ENCODE measurements around the gene DOCK1.

The DOCK1 gene

GRCh38 chr10:127148066-127148932, 243.1 kb downstream of the DOCK1 start:
- FAIRE-seq: peak; percentile 70
- no peak for DNase-seq (ENCODE audit: insufficient read length, low spot score)
- TF ChIP-seq POLR2A (IDR thresholded peaks at IDR 0.05; ENCODE audit: low read depth, low read length): no peak

GRCh38 chr10:127148933-127149220, 243.6 kb downstream of the DOCK1 start:
- no peak for TF ChIP-seq POLR2A (IDR thresholded peaks at IDR 0.05; ENCODE audit: low read depth, low read length)
- FAIRE-seq (peak; percentile 15), DNase-seq (ENCODE audit: insufficient read length, low spot score) (no peak)

DNA sequence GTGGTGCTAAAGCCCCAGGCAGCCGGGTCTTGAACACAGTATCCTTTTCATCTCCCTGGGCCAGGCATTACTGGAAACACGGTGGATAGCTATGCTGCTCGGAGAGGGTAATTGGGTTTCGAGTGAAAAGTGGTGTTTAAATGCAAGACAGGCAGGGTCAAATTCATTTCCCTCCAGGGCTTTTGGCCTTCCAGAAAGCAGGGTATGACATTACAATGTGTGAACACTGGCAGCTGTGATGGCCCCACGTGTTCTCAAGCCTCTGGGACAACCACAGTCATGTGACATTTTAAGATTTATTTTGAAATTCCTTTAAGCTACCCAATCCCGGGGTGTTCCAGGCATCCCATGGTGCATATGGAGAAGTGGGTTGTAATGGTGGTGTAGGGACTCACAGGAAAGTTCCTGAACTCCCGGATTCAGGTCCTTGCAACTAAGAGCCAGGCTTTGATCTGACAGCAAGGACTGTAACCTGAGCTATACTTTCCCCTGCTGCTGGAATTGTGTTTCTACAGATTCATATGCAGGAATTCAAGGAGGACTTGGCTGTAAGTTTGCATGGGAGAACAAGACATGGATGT, 244.4 kb downstream of the DOCK1 start:
- no peak for FAIRE-seq
- no peak for TF ChIP-seq POLR2A (IDR thresholded peaks at IDR 0.05; ENCODE audit: low read depth, low read length)
- no peak for DNase-seq (ENCODE audit: insufficient read length, low spot score)

DNA sequence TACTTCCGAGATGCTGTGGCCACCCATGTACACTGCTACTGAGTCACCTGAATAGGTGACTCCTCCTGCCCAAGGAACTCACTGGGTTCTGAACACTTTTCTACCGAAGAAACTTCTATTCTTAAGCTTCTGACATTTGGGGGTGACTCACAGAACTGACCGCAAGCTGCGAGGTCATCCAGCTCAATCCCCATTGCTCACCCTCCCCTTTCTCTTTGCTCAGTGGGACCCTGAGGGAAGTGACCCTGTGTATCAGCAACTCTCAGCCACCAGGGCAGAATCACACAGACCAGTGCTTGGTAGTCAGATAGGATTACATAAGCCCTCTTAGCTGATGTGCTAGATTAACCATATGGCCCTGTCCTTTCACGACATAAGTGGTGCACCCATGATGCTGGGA, 244.9 kb downstream of the DOCK1 start:
- FAIRE-seq (peak; percentile 82), DNase-seq (ENCODE audit: insufficient read length, low spot score) (peak; percentile 32)
- no peak for TF ChIP-seq POLR2A (IDR thresholded peaks at IDR 0.05; ENCODE audit: low read depth, low read length)

GRCh38 chr10:127151541-127151940, 246.3 kb downstream of the DOCK1 start:
- TF ChIP-seq POLR2A (IDR thresholded peaks at IDR 0.05; ENCODE audit: low read depth, low read length): no peak
- DNase-seq (ENCODE audit: insufficient read length, low spot score) (no peak), FAIRE-seq (no peak)

DNA sequence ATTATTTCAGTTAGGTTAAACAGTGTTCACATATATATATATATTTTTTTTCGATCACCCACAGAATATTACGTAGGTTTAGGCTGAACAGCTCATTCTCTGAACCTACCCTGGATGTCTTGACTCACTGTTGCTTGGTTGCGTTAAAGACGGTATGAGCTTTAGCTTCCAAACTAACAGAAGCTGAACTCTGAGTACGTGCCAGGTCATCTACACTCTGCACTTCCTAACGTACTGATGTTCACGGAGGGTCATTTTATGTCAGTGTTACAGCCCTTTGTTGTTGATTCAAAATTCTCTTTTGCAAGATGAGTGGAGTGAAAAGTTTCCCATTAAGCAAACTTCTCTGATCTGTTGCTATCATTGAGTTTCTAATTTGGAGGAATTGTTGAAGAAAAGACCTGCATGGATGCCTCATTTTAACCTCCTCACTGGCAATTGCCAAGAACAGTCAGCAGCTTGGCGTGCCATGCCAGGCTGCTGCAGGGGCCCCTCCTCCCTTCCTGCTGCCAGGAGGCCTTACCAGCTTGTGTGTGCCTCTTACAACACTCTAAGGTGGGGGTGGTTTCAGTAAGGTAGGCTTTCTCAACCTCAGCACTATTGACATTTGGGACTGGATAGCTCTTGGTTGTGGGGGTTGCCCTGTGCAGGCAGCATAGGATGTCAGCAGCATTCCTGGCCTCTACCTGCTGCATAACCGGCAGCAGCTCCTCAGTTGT, 246.9 kb downstream of the DOCK1 start:
- FAIRE-seq: no peak
- DNase-seq (ENCODE audit: insufficient read length, low spot score): no peak
- no peak for TF ChIP-seq POLR2A (IDR thresholded peaks at IDR 0.05; ENCODE audit: low read depth, low read length)

DNA sequence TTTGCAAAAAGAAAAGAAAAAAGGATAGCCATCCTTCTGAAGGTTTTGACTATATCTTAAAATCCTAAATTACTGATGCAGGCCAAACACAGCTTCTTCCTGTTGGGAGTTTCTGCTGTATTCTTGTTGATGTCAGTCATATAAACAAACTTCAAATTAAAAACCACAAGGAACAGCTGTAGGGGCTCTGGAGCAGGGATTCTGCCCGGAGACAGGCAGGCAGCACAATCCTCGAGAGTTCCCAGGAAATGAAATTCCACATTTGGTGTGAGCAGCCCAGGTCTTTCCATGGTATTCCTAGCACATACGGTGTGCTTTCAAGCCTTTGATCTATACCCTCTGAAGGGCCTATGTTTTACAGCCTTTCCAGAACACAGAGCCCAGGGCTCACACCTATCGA, 248.0 kb downstream of the DOCK1 start:
- FAIRE-seq: no peak
- TF ChIP-seq POLR2A (IDR thresholded peaks at IDR 0.05; ENCODE audit: low read depth, low read length): no peak
- no peak for DNase-seq (ENCODE audit: insufficient read length, low spot score)

DNA sequence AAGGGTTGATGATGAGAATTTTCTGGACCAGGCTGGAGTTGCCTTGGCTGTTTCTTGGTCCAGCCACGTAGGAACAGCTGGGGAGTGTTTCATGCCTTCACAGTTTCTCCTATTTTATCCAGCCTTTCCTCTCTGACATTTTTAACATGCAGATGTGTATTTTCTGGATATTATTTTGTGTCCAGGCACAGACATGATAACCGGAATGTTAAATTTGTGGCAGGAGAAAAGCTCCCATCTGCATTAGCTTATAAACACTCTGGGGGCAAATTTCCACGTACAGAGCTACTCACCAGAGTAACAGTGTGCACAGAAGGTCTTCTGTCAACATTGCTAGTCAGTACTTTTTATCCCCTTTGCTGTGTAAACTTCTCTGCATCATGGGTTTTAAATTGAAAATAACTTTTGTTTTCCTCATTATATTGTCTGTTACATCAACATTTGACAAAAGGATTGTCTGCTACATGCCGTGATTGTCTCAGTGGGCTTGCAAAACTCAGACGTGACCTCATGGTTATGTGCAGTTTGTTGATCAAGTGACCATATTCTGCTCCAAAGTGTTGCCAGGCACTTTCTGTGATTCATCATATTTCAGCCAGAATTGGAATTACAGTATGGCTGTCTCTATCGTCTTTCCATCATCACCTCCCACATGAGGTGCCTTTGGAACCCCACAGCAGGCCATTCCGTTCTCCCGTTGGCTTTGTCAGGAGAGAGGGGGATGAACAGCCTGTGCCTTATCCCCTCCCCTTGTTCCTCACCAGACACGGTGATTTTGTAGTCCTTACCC, 249.8 kb downstream of the DOCK1 start:
- no peak for TF ChIP-seq POLR2A (IDR thresholded peaks at IDR 0.05; ENCODE audit: low read depth, low read length)
- no peak for FAIRE-seq
- no peak for DNase-seq (ENCODE audit: insufficient read length, low spot score)

- no peak for FAIRE-seq
- TF ChIP-seq POLR2A (IDR thresholded peaks at IDR 0.05; ENCODE audit: low read depth, low read length): no peak
- no peak for DNase-seq (ENCODE audit: insufficient read length, low spot score)
These were observed 251.9 kb downstream of the DOCK1 start for GRCh38 chr10:127157089-127157488.

GRCh38 chr10:127157506-127158200, 252.4 kb downstream of the DOCK1 start:
- TF ChIP-seq POLR2A (IDR thresholded peaks at IDR 0.05; ENCODE audit: low read depth, low read length): no peak
- FAIRE-seq (no peak), DNase-seq (ENCODE audit: insufficient read length, low spot score) (no peak)

DNA sequence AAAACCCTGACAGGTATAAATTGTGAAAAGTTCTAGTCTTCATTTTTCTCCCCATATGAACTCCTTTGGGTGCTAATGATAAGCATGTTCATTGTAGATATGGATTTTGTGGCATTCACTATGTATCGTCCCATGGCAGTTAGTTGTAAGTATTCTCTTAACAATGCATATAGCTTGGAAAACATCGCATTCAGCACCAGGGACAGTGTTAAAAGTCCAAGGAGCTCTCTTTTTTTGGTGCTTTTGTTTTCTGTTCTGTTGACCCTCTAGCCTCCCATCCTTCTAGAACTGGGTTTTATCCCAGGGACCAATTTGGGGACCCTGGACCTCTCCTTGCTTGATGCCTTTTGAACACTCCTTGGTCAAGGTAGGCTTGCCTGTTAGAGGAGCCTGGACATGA, 253.4 kb downstream of the DOCK1 start:
- DNase-seq (ENCODE audit: insufficient read length, low spot score): no peak
- no peak for TF ChIP-seq POLR2A (IDR thresholded peaks at IDR 0.05; ENCODE audit: low read depth, low read length)
- no peak for FAIRE-seq

GRCh38 chr10:127159648-127160245, 254.5 kb downstream of the DOCK1 start:
- no peak for DNase-seq (ENCODE audit: insufficient read length, low spot score)
- FAIRE-seq: no peak
- TF ChIP-seq POLR2A (IDR thresholded peaks at IDR 0.05; ENCODE audit: low read depth, low read length): no peak

GRCh38 chr10:127161482-127161881, 256.3 kb downstream of the DOCK1 start:
- FAIRE-seq (no peak), DNase-seq (ENCODE audit: insufficient read length, low spot score) (no peak)
- no peak for TF ChIP-seq POLR2A (IDR thresholded peaks at IDR 0.05; ENCODE audit: low read depth, low read length)

Measured in H54 (cell line).